HG03442 (cell line): Measurements from ENCODE around the gene PLCXD1.
A peak's percentile ranks its signal among the peaks of the same experiment; 100 is the strongest.
"Not testable (repeated sequence)": the region's sequence is repeated elsewhere in the genome, so short reads cannot be mapped to it uniquely, and the experiment has no call there.

Experiments used
- ATAC-seq: cut with Tn5 transposase; IDR thresholded peaks from one replicate; pipeline ENCODE4 v1.9.1; 2021; ENCODE audit warnings: mild to moderate bottlenecking, moderate library complexity; ENCODE audit not compliant: unreplicated experiment

PLCXD1 gene

GRCh38 chrX:262381-262909 is 18.7 kb upstream of the PLCXD1 start:
- no peak for ATAC-seq

- not testable (repeated sequence) for ATAC-seq
These were observed 17.2 kb upstream of the PLCXD1 start for GRCh38 chrX:264006-264405.

GRCh38 chrX:264634-265455 is 16.3 kb upstream of the PLCXD1 start:
- ATAC-seq, result no peak

- no peak for ATAC-seq
These were observed 15.7 kb upstream of the PLCXD1 start for GRCh38 chrX:265502-265901.

- no peak for ATAC-seq
These were observed 13.4 kb upstream of the PLCXD1 start for GRCh38 chrX:267771-268261.

GRCh38 chrX:270848-271367 is 10.3 kb upstream of the PLCXD1 start:
- no peak for ATAC-seq

- no peak for ATAC-seq
These were observed 6.2 kb upstream of the PLCXD1 start for GRCh38 chrX:274904-275475.

- peak; percentile 9 for ATAC-seq
These were observed 5.7 kb upstream of the PLCXD1 start for GRCh38 chrX:275476-275966.

- ATAC-seq, result peak; percentile 69
These were observed 5.1 kb upstream of the PLCXD1 start for GRCh38 chrX:275967-276580.

DNA sequence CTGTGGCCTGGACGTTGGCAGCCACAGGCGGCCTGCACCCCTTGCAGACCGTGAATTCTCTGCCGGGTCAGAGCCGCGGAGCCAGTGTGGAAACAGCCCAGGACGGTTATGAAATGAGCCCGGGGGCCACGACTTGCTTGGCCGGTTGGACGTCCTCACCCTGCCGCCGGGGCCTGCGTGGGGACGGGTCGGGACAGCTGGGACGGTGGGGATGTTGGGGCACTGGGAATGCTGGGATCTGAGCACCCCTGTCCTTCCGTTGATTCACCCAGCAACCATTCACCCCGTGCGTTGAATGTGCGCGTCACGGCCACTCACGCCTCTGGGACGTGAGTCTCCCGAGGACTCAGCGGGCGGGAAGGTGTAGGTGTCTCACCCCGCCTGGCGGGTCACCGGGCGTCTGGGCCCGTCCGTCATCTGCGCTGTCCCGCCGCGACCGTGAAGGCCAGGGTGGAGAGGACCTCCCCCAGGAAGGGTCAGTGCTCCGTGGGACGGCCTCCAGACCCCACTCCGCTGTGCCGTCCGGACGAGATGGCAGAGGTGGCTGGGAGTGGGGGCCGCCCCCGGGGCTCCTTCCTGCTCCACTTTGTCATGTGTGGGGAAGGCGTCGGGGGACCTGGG is 4.5 kb upstream of the PLCXD1 start:
- peak; percentile 15 for ATAC-seq

DNA sequence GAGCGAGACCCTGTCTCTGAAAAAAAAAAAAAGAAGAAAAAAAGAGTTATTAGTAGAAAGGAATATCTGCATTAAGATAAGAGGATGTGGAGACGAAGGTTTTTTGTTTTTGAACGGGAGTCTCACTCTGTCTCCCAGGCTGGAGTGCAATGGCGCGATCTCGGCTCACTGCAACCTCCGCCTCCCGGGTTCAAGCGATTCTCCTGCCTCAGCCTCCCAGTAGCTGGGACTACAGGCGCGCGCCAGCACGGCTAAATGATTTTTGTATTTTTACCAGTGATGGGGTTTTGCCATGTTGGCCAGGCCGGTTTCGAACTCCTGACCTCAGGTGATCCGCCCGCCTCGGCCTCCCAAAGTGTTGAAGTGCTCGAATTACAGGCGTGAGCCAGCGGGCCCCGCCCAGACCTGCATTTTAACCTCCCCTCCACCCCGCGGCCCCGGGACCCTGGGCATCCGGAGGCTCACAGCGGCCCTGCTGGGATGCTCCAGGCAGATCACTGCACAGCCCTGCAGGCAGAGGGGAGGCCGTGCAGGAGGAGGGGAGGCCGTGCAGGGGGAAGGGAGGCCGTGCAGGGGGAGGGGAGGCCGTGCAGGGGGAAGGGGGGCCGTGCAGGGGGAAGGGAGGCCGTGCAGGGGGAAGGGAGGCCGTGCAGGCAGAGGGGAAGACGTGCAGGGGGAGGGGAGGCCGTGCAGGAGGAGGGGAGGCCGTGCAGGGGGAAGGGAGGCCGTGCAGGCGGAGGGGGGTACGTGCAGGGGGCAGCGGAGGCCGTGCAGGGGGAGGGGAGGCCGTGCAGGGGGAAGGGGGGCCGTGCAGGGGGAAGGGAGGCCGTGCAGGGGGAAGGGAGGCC is 1.2 kb upstream of the PLCXD1 start:
- ATAC-seq, result not testable (repeated sequence)

DNA sequence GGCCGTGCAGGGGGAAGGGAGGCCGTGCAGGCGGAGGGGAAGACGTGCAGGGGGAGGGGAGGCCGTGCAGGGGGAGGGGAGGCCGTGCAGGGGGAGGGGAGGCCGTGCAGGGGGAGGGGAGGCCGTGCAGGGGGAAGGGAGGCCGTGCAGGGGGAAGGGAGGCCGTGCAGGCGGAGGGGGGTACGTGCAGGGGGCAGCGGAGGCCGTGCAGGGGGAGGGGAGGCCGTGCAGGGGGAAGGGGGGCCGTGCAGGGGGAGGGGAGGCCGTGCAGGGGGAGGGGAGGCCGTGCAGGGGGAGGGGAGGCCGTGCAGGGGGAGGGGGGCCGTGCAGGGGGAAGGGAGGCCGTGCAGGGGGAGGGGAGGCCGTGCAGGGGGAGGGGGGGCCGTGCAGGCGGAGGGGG is 459 bp upstream of the PLCXD1 start:
- ATAC-seq, result not testable (repeated sequence)

DNA sequence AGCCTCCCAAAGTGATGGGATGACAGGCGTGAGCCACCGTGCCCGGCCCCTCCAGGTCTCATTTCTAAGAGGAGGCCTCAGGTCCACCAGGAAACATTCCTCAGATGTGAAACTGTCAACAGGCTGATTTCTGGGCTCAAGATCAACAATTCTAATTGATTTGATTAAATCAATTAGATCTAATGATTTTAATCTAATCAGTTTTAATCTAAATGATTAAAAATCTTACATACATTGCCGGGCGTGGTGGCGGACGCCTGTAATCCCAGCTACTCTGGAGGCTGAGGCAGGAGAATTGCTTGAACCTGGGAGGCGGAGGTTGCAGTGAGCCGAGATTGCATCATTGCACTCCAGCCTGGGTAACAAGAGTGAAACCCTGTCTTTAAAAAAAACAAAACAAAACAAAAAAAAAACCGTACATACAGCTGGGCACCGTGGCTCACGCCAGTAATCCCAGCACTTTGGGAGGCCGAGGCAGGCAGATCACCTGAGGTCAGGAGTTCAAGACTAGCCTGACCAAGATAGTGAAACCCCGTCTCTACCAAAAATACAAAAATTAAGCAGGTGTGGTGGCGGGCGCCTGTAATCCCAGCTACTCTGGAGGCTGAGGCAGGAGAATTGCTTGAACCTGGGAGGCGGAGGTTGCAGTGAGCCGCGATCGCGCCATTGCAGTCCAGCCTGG is 960 bp downstream of the PLCXD1 start:
- not testable (repeated sequence) for ATAC-seq

DNA sequence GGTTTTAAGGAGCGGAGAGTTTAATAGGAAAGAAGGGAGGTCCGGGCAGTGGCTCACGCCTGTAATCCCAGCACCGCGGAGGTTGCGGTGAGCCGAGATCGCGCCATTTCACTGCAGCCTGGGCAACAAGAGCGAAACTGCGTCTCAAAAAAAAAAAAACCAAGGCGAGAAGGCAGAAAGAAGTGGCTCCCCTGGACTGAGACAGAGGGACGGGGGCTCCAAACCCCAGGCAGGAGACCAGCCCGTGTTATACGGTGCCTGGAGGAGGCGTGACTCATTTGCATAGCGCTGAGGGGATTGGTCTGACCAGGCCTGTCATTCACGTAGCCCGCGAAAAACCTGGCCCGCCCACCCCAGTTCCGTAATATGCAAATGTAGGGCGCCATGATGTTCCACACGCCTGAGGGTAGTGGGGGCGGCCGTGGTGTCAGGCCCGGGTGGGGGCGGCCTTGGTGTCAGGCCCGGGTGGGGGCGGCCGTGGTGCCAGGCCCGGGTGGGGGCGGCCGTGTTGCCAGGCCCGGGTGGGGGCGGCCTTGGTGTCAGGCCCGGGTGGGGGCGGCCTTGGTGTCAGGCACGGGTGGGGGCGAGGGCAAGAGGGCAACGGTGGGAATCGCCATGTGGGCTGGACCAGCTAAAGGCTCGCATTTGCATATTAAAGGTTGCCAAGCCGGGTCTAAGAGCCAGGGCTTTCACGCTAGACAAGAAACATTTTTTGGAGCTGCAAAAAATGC is 2.1 kb downstream of the PLCXD1 start:
- peak; percentile 96 for ATAC-seq

- no peak for ATAC-seq
These were observed 4.0 kb downstream of the PLCXD1 start for GRCh38 chrX:285076-285677.

DNA sequence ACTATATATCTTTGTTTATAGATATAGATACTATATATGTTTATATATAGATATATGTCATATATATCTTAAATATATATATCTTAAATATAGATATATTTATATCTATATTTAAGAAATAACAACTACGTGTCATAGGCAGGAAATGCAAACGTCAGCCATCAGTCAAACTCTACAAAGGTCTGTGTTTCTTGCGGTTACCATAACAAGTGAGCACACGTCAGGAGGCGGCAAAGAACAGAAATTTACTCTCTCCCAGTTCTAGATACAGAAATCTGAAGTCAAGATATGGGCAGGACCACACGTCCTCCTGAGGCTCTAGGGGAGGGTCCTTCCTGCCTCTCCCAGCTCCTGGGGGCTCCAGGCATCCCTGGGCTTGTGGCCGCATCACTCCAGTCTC is 6.5 kb downstream of the PLCXD1 start:
- no peak for ATAC-seq

DNA sequence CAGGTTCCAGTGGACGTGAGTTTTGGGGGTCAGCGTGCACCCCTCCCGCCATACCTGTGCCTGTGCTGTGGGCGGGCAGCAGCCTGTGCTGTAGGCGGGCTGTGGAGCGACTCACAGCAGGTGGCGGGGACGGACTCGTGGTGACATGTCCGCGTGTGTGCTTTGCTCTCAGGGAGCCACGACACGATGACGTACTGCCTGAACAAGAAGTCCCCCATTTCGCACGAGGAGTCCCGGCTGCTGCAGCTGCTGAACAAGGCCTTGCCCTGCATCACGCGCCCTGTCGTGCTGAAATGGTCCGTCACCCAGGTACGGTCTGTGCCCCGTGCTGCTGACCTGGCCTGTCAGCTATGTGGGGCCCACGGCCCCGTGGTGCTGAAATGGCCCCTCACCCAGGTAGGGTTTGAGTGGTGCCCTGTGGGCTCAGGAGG is 7.4 kb downstream of the PLCXD1 start:
- no peak for ATAC-seq

- ATAC-seq, result no peak
These were observed 9.4 kb downstream of the PLCXD1 start for GRCh38 chrX:290476-291166.
